ENCODE data around the gene HOXA10.

The HOXA10 gene

GRCh38 chr7:27202018-27202861, 28.1 kb upstream of the HOXA10 start:
- H3K9ac ChIP-seq, result no peak overlapping the region
- H3K36me3 ChIP-seq (ENCODE audit: insufficient read depth), result no peaks in the 10 kb centered on the region
- no peaks in the 10 kb centered on the region for H4K20me1 ChIP-seq (ENCODE audit: insufficient read depth)
- H2AFZ ChIP-seq (ENCODE audit: low read depth), result no peak overlapping the region
- no peak overlapping the region for H3K4me2 ChIP-seq
- H3K79me2 ChIP-seq (ENCODE audit: insufficient read depth, low read depth), result no peaks in the 10 kb centered on the region
- no peak for TF ChIP-seq CTCF (conservative IDR thresholded peaks at IDR 0.05; ENCODE audit: low read depth, low read length)
- no peaks in the 10 kb centered on the region for H3K27me3 ChIP-seq (ENCODE audit: insufficient read depth, low read depth)
- no peak overlapping the region for H3K27ac ChIP-seq
- H3K4me1 ChIP-seq (ENCODE audit: low read depth, poor library complexity, severe bottlenecking), result no peaks in the 10 kb centered on the region
- H3K4me3 ChIP-seq (IDR thresholded peaks at IDR 0.05; ENCODE audit: insufficient read depth, low read depth, low read length), result no peak overlapping the region

- H2AFZ ChIP-seq (ENCODE audit: low read depth), result no peak overlapping the region
- H4K20me1 ChIP-seq (ENCODE audit: insufficient read depth), result no peaks in the 10 kb centered on the region
- H3K27ac ChIP-seq, result no peak overlapping the region
- no peaks in the 10 kb centered on the region for H3K36me3 ChIP-seq (ENCODE audit: insufficient read depth)
- TF ChIP-seq CTCF (conservative IDR thresholded peaks at IDR 0.05; ENCODE audit: low read depth, low read length), result no peak
- no peak overlapping the region for H3K9ac ChIP-seq
- H3K79me2 ChIP-seq (ENCODE audit: insufficient read depth, low read depth), result no peaks in the 10 kb centered on the region
- H3K4me3 ChIP-seq (IDR thresholded peaks at IDR 0.05; ENCODE audit: insufficient read depth, low read depth, low read length), result no peak overlapping the region
- H3K4me1 ChIP-seq (ENCODE audit: low read depth, poor library complexity, severe bottlenecking), result no peaks in the 10 kb centered on the region
- no peak overlapping the region for H3K4me2 ChIP-seq
- no peaks in the 10 kb centered on the region for H3K27me3 ChIP-seq (ENCODE audit: insufficient read depth, low read depth)
Observed at GRCh38 chr7:27201580-27202017, 27.5 kb upstream of the HOXA10 start.

- Histone ChIP-seq H3K79me2 (ENCODE audit: insufficient read depth, low read depth) (no peaks in the 10 kb centered on the region), H3K36me3 (ENCODE audit: insufficient read depth) (no peaks in the 10 kb centered on the region), H3K4me2 (peak overlapping the region; percentile 44; the same call in 1 of the 2 replicates), H3K4me3 (IDR thresholded peaks at IDR 0.05; ENCODE audit: insufficient read depth, low read depth, low read length) (no peak overlapping the region), H4K20me1 (ENCODE audit: insufficient read depth) (no peaks in the 10 kb centered on the region), H2AFZ (ENCODE audit: low read depth) (no peak overlapping the region; the same call in 1 of the 2 replicates), H3K27me3 (ENCODE audit: insufficient read depth, low read depth) (no peaks in the 10 kb centered on the region), H3K9ac (no peak overlapping the region), H3K27ac (no peak overlapping the region), H3K4me1 (ENCODE audit: low read depth, poor library complexity, severe bottlenecking) (peaks cover 3% of the 10 kb centered on the region)
- no peak for TF ChIP-seq CTCF (conservative IDR thresholded peaks at IDR 0.05; ENCODE audit: low read depth, low read length)
Observed at GRCh38 chr7:27200761-27201579, 26.9 kb upstream of the HOXA10 start.

- H4K20me1 ChIP-seq (ENCODE audit: insufficient read depth), result no peaks in the 10 kb centered on the region
- peak within 1 kb of the TSS; percentile 62 for H2AFZ ChIP-seq (ENCODE audit: low read depth)
- no peaks in the 10 kb centered on the region for H3K27me3 ChIP-seq (ENCODE audit: insufficient read depth, low read depth)
- no peaks in the 10 kb centered on the region for H3K36me3 ChIP-seq (ENCODE audit: insufficient read depth)
- peak within 1 kb of the TSS; percentile 44 for H3K4me2 ChIP-seq
- TF ChIP-seq CTCF (conservative IDR thresholded peaks at IDR 0.05; ENCODE audit: low read depth, low read length), result no peak
- no peak within 1 kb of the TSS for H3K27ac ChIP-seq
- no peaks in the 10 kb centered on the region for H3K79me2 ChIP-seq (ENCODE audit: insufficient read depth, low read depth)
- no peak within 1 kb of the TSS for H3K4me3 ChIP-seq (IDR thresholded peaks at IDR 0.05; ENCODE audit: insufficient read depth, low read depth, low read length)
- no peak within 1 kb of the TSS for H3K9ac ChIP-seq
- H3K4me1 ChIP-seq (ENCODE audit: low read depth, poor library complexity, severe bottlenecking), result peaks cover 3% of the 10 kb centered on the region
Observed at GRCh38 chr7:27199849-27200760, 26.0 kb upstream of the HOXA10 start, which contains the start of gene HOXA13. HOXA13 (minus strand) TSS chr7:27200091; CDS start chr7:27200077, 14 bp downstream.
